Sigmoid colon (tissue), 7 donors: ENCODE results near the gene NEMF. TPM values are rescaled to one million over a fixed set of nuclear protein-coding genes. Genes with fewer than 3 reads are reported as not detected.

Experiments
- DNase-seq: peaks from one replicate; pipeline ENCODE4 v3.0.0-alpha.2; 2019
- H3K27ac ChIP-seq, 4 donors: fragments of 200-600 bp; sonication (generic); one replicate each; pipeline ENCODE4 v1.5.1; 2016 to 2019; ENCODE audit warnings: mild to moderate bottlenecking in 1 of 4
- H3K27me3 ChIP-seq, 3 donors: fragments of 200-600 bp; sonication (generic); one replicate each; pipeline ENCODE4 v1.5.1; 2019; ENCODE audit warnings: mild to moderate bottlenecking in 1 of 3
- H3K36me3 ChIP-seq, 4 donors: fragments of 200-600 bp; sonication (generic); one replicate each; pipeline ENCODE4 v1.5.1; 2016 to 2019
- H3K4me1 ChIP-seq, 4 donors: fragments of 200-600 bp; sonication (generic); one replicate each; pipeline ENCODE4 v1.5.1; 2017 to 2019
- H3K4me3 ChIP-seq, 4 donors: fragments of 200-600 bp; sonication (generic); one replicate each; pipeline ENCODE4 v1.5.1; 2017 to 2019; ENCODE audit warnings: mild to moderate bottlenecking in 2 of 4, moderate library complexity in 1 of 4
- H3K9me3 ChIP-seq, 4 donors: fragments of 200-600 bp in 3 of 4; sonication (generic) in 3 of 4; one replicate each; pipeline versions ENCODE4 v1.5.1 to v1.6.1; 2013 to 2019
- EP300 ChIP-seq, 4 donors: sonication (generic); formaldehyde crosslinking; IDR thresholded peaks; one replicate each; pipeline ENCODE4 v1.6.1; 2017; ENCODE audit warnings: antibody characterized with exemption in 4 of 4
- POLR2A ChIP-seq, 2 donors: fragments of 450-650 bp; IDR thresholded peaks; one replicate each; pipeline ENCODE4 v1.6.1; 2016; ENCODE audit warnings: antibody characterized with exemption in 2 of 2, mild to moderate bottlenecking in 2 of 2, moderate library complexity in 2 of 2
- POLR2AphosphoS5 ChIP-seq, 4 donors: sonication (generic); formaldehyde crosslinking; IDR thresholded peaks; one replicate each; pipeline ENCODE4 v1.6.1; 2017; ENCODE audit warnings: antibody characterized with exemption in 4 of 4
- WGBS, 2 donors: extraction: QIAGEN DNeasy Blood & Tissue Kit; methylation state at CpG; one replicate each; pipeline ENCODE4 v1.1.7; 2013; 5-methylcytosine and 5-hydroxymethylcytosine counted together
- intact Hi-C: fragments of 100-400 bp; cut with DNase I; formaldehyde crosslinking; loops from one replicate; pipeline ENCODE4 v1.15.1; 2023
- polyA plus RNA-seq, 3 donors: library from polyadenylated mRNA; stranded (reverse); fragments of 200-250 nt; gene quantifications; one replicate each; pipeline ENCODE4 v1.2.3, GENCODE V29; 2013
- total RNA-seq, 4 donors: library from RNA; depleted of rRNA; stranded (reverse); fragments of >200 nt; gene quantifications; one replicate each; pipeline ENCODE4 v1.1.0, GENCODE V29; 2016
- TF ChIP-seq, protein P1 (sequence below), 4 experiments: fragments of 450-650 bp in 3 of 4; fragments of 200-600 bp in 1 of 4; IDR thresholded peaks; one replicate each; pipeline ENCODE4 v1.5.1; 2016 to 2019; ENCODE audit warnings: antibody characterized with exemption in 4 of 4, mild to moderate bottlenecking in 3 of 4, moderate library complexity in 2 of 4
- donor health status: healthy with polysubstance abuse.
- donor health status: Bipolar disorder and iron deficiency.
- donor health status: healthy.

Gene NEMF, protein sequence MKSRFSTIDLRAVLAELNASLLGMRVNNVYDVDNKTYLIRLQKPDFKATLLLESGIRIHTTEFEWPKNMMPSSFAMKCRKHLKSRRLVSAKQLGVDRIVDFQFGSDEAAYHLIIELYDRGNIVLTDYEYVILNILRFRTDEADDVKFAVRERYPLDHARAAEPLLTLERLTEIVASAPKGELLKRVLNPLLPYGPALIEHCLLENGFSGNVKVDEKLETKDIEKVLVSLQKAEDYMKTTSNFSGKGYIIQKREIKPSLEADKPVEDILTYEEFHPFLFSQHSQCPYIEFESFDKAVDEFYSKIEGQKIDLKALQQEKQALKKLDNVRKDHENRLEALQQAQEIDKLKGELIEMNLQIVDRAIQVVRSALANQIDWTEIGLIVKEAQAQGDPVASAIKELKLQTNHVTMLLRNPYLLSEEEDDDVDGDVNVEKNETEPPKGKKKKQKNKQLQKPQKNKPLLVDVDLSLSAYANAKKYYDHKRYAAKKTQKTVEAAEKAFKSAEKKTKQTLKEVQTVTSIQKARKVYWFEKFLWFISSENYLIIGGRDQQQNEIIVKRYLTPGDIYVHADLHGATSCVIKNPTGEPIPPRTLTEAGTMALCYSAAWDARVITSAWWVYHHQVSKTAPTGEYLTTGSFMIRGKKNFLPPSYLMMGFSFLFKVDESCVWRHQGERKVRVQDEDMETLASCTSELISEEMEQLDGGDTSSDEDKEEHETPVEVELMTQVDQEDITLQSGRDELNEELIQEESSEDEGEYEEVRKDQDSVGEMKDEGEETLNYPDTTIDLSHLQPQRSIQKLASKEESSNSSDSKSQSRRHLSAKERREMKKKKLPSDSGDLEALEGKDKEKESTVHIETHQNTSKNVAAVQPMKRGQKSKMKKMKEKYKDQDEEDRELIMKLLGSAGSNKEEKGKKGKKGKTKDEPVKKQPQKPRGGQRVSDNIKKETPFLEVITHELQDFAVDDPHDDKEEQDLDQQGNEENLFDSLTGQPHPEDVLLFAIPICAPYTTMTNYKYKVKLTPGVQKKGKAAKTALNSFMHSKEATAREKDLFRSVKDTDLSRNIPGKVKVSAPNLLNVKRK
- 100 to 1,000 TPM in 1 of 4 donors, 10 to 100 TPM in 3; 73.7 to 121 (median 79.0) TPM for total RNA-seq
- polyA plus RNA-seq, result 10 to 100 TPM; 18.0 to 25.0 (median 21.6) TPM

DNA sequence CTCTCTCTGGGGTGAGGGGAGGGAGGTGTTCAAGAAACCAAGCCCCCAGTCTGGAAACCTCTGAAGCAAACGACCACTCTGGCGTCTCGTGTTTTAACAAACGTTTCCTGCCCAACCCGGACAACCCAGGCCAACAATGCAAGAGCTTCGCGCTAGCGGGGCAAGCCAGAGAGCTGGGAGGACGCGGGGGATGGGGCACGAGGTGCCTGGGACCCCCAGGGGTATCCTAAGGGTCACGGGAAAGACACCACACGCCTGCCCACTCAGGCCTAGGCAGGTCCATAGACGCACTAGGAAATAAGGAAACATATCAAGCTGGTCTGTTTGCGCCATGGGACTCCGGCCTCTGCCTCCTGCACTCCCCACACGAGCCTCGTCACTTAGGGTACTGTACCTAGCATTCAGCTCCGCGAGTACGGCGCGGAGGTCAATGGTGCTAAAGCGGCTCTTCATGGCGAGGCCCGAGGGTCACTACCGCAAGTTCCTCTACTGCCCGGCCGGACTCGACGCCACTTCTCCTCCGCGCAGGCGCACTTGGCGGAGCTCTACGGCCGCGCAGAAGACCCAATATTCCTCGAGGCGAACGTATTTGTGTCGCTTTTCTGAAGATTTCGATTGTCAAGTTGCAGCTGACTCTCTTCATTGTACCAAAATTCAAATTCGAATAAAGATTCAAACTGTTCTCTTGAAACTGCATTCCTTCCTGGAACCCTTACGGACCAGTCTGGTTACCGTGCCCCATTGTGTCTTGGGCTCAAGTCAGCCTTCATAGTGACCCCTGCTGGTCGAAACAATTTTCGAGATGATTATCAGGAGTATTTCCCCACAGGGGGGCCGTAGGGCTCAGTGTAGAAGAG lies at the start of gene NEMF:
Gene NEMF, minus strand, starts transcription at position 488 of the 857 bp plus-strand sequence. Its CDS starts 35 bp downstream, at position 453.
- WGBS, 2 donors, result 0% methylated on average over 49 of the region's 49 CpGs
- Histone ChIP-seq H3K36me3 (peaks cover 0 to 33% (median 5%) of the 10 kb centered on the region in 4 donors), H3K4me1 (peaks cover 0 to 31% (median 21%) of the 10 kb centered on the region in 4 donors), H3K27me3 (no peaks in the 10 kb centered on the region), H3K4me3 (peak within 1 kb of the TSS; percentile 60 to 78 (median 74)), H3K27ac (peak within 1 kb of the TSS; percentile 86 to 90 (median 88)), H3K9me3 (no peaks in the 10 kb centered on the region)
- peak; percentile 92 for DNase-seq
- TF ChIP-seq POLR2AphosphoS5 (IDR thresholded peaks at IDR 0.05) (peak; percentile 80 to 95 (median 88)), POLR2A (IDR thresholded peaks at IDR 0.05) (peak; percentile 72 to 84), EP300 (IDR thresholded peaks at IDR 0.05) (no peak)
- TF ChIP-seq, protein P1, sequence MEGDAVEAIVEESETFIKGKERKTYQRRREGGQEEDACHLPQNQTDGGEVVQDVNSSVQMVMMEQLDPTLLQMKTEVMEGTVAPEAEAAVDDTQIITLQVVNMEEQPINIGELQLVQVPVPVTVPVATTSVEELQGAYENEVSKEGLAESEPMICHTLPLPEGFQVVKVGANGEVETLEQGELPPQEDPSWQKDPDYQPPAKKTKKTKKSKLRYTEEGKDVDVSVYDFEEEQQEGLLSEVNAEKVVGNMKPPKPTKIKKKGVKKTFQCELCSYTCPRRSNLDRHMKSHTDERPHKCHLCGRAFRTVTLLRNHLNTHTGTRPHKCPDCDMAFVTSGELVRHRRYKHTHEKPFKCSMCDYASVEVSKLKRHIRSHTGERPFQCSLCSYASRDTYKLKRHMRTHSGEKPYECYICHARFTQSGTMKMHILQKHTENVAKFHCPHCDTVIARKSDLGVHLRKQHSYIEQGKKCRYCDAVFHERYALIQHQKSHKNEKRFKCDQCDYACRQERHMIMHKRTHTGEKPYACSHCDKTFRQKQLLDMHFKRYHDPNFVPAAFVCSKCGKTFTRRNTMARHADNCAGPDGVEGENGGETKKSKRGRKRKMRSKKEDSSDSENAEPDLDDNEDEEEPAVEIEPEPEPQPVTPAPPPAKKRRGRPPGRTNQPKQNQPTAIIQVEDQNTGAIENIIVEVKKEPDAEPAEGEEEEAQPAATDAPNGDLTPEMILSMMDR (IDR thresholded peaks at IDR 0.05), result peak; percentile 66 to 93 (median 80)
- intact Hi-C loops, result loop anchor here (5.0 to 10.0 kb wide), 3 partner anchors 150 to 682 kb away; partner anchors contain the start of gene MAP4K5

DNA sequence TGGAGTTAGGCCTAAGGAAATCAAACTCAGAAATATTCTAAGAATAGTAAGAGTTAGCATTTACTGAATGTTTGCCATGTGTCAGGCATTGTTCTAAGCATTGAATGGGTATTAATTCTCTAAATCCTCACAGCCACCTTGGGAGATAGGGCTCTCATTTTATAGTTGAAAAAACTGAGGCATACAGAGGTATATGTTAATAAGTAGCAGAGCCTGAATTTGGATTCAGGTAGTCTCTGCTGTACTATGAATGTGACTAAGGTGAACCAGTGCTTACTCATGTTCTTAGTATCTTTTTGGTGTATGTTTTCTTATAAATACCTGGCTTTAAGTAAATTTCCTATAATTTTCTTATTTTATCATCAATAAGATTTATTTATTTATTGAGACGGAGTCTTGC lies 48.4 kb upstream of the NEMF start:
- Histone ChIP-seq H3K27me3 (no peaks in the 10 kb centered on the region), H3K36me3 (no peaks in the 10 kb centered on the region), H3K9me3 (no peaks in the 10 kb centered on the region), H3K4me3 (no peak overlapping the region), H3K4me1 (peaks cover 0 to 31% (median 28%) of the 10 kb centered on the region in 4 donors), H3K27ac (no peak overlapping the region)
- intact Hi-C loops, result no loop called here
- no peak for TF ChIP-seq EP300 (IDR thresholded peaks at IDR 0.05)
- no peak for TF ChIP-seq POLR2A (IDR thresholded peaks at IDR 0.05)
- TF ChIP-seq, protein P1 (IDR thresholded peaks at IDR 0.05), result no peak
- TF ChIP-seq POLR2AphosphoS5 (IDR thresholded peaks at IDR 0.05), result no peak
- DNase-seq, result no peak
- WGBS, 2 donors, result 96 to 100% methylated on average over 1 of the region's 1 CpG

DNA sequence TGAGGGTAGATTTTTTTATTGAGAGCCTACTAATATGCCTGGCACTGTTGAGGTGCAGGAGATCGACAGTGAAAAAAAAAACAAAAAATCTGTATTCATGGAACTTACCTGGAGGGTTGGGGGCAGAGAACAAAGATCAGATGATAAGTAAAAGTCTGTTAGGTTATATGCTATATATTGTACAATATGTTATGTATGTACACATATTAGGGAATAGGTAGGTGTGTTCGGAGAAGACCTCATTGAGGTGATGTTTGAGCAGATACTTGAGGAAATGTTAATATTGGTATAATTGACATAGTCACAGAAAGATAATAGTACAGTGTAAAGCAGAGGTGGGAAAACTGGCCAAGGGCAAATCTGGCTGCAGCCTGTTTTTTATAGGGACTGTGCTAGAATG lies 45.9 kb upstream of the NEMF start:
- Histone ChIP-seq H3K9me3 (no peaks in the 10 kb centered on the region), H3K4me1 (peaks cover 0 to 49% (median 47%) of the 10 kb centered on the region in 4 donors), H3K27ac (peak overlapping the region in 1 of 4 donors; percentile 19), H3K4me3 (no peak overlapping the region), H3K27me3 (no peaks in the 10 kb centered on the region), H3K36me3 (peaks cover 0 to 8% (median 0%) of the 10 kb centered on the region in 4 donors)
- TF ChIP-seq, protein P1 (IDR thresholded peaks at IDR 0.05), result no peak
- TF ChIP-seq POLR2AphosphoS5 (IDR thresholded peaks at IDR 0.05), result no peak
- TF ChIP-seq EP300 (IDR thresholded peaks at IDR 0.05), result no peak
- no peak for TF ChIP-seq POLR2A (IDR thresholded peaks at IDR 0.05)
- intact Hi-C loops, result no loop called here
- no peak for DNase-seq
- 64 to 65% methylated on average over 2 of the region's 2 CpGs for WGBS, 2 donors

DNA sequence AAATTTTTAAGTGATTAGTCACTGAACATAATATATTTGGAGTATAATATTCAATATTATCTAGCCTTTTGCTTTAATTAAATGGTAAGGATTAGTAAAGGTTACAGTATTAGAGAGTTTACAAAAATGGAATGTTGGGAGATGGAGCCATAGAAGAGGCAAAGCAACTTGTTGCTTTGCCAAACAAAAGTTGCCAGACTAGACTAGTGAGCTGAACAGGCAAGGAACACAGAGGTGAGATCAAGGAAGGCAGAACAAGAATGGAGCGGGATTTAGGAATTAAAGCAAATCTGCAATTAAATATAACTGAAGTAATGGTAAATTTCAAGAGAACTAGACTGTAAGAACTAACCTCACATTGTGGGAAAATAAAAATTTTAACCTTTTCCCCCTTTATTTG lies 45.4 kb upstream of the NEMF start:
- WGBS, 2 donors, result 24 to 58% methylated on average over 1 of the region's 1 CpG
- H3K36me3 ChIP-seq, result peaks cover 0 to 8% (median 0%) of the 10 kb centered on the region in 4 donors
- peaks cover 0 to 49% (median 47%) of the 10 kb centered on the region in 4 donors for H3K4me1 ChIP-seq
- no peaks in the 10 kb centered on the region for H3K27me3 ChIP-seq
- intact Hi-C loops, result no loop called here
- no peak for TF ChIP-seq POLR2AphosphoS5 (IDR thresholded peaks at IDR 0.05)
- TF ChIP-seq POLR2A (IDR thresholded peaks at IDR 0.05), result no peak
- TF ChIP-seq, protein P1 (IDR thresholded peaks at IDR 0.05), result no peak
- no peak for TF ChIP-seq EP300 (IDR thresholded peaks at IDR 0.05)
- peak overlapping the region in 2 of 4 donors; percentile 19 for H3K27ac ChIP-seq
- H3K9me3 ChIP-seq, result no peaks in the 10 kb centered on the region
- DNase-seq, result no peak
- no peak overlapping the region for H3K4me3 ChIP-seq
